H9 (cell line): ENCODE results near the gene TBC1D22A. TPM values are rescaled to one million over a fixed set of nuclear protein-coding genes. Genes with fewer than 3 reads are reported as not detected.

Experiments used
- DNase-seq: peaks from one replicate; pipeline ENCODE4 v3.0.0-alpha.2; 2017
- H2AFZ ChIP-seq: one replicate; pipeline ENCODE4 v1.6.1; 2013; ENCODE audit warnings: mild to moderate bottlenecking, low read length, control low read depth, moderate library complexity
- H2AK5ac ChIP-seq: 2 replicates; pipeline ENCODE4 v1.6.1; 2013; ENCODE audit warnings: low read length, control low read depth, mixed read lengths; ENCODE audit not compliant: insufficient read length
- H2BK120ac ChIP-seq: one replicate; pipeline ENCODE4 v1.6.1; 2013; ENCODE audit warnings: low read depth, mild to moderate bottlenecking, low read length, control low read depth, inconsistent platforms; ENCODE audit not compliant: poor library complexity, severe bottlenecking
- H2BK12ac ChIP-seq: 2 replicates; pipeline ENCODE4 v1.6.1; 2013; ENCODE audit warnings: low read length, control low read depth, mixed read lengths, low read depth; ENCODE audit not compliant: insufficient read length
- H2BK15ac ChIP-seq: 2 replicates; pipeline ENCODE4 v1.6.1; 2013; ENCODE audit warnings: low read depth, low read length, control low read depth
- H2BK20ac ChIP-seq: one replicate; pipeline ENCODE4 v1.6.1; 2013; ENCODE audit warnings: low read depth, mild to moderate bottlenecking, low read length, control low read depth, inconsistent platforms; ENCODE audit not compliant: poor library complexity, severe bottlenecking
- H2BK5ac ChIP-seq: 2 replicates; pipeline ENCODE4 v1.6.1; 2013; ENCODE audit warnings: low read length, control low read depth, mixed read lengths; ENCODE audit not compliant: insufficient read length
- H3K14ac ChIP-seq: 2 replicates; pipeline ENCODE4 v1.6.1; 2013; ENCODE audit warnings: low read length, control low read depth; ENCODE audit not compliant: insufficient read depth
- H3K18ac ChIP-seq: 2 replicates; pipeline ENCODE4 v1.6.1; 2013; ENCODE audit warnings: low read depth, mild to moderate bottlenecking, mixed read lengths, low read length, control low read depth; ENCODE audit not compliant: insufficient read length
- H3K23ac ChIP-seq: 2 replicates; pipeline ENCODE4 v1.6.1; 2013; ENCODE audit warnings: low read length, control low read depth, mixed read lengths, low read depth; ENCODE audit not compliant: insufficient read length
- H3K23me2 ChIP-seq: 2 replicates; pipeline ENCODE4 v1.6.1; 2013; ENCODE audit warnings: low read depth, mild to moderate bottlenecking, mixed read lengths, low read length, control low read depth; ENCODE audit not compliant: insufficient read length, poor library complexity, severe bottlenecking
- H3K27ac ChIP-seq: 2 replicates; pipeline ENCODE4 v1.5.1; 2013; ENCODE audit warnings: low read length, control low read depth, mixed read lengths, low read depth; ENCODE audit not compliant: insufficient read length
- H3K27me3 ChIP-seq: 2 replicates; pipeline ENCODE4 v1.6.1; 2013; ENCODE audit warnings: low read length, control low read depth, inconsistent platforms; ENCODE audit not compliant: insufficient read depth
- H3K4ac ChIP-seq: 2 replicates; pipeline ENCODE4 v1.6.1; 2013; ENCODE audit warnings: low read depth, mild to moderate bottlenecking, control low read depth, inconsistent platforms, low read length, moderate library complexity
- H3K4me1 ChIP-seq: 2 replicates; pipeline ENCODE4 v1.6.1; 2013; ENCODE audit warnings: low read length, control low read depth, inconsistent platforms; ENCODE audit not compliant: insufficient read depth
- H3K4me2 ChIP-seq: 2 replicates; pipeline ENCODE4 v1.6.1; 2013; ENCODE audit warnings: low read length, control low read depth, mixed read lengths; ENCODE audit not compliant: insufficient read length, insufficient read depth
- H3K56ac ChIP-seq: 2 replicates; pipeline ENCODE4 v1.6.1; 2013; ENCODE audit warnings: low read depth, mild to moderate bottlenecking, mixed read lengths, low read length, control low read depth; ENCODE audit not compliant: insufficient read length
- H3K79me1 ChIP-seq: 2 replicates; pipeline ENCODE4 v1.6.1; 2013; ENCODE audit warnings: low read depth, mild to moderate bottlenecking, moderate library complexity, low read length, control low read depth, inconsistent platforms; ENCODE audit not compliant: insufficient read depth, poor library complexity, severe bottlenecking
- H3K79me2 ChIP-seq: 2 replicates; pipeline ENCODE4 v1.6.1; 2013; ENCODE audit warnings: low read length, control low read depth, inconsistent platforms; ENCODE audit not compliant: insufficient read depth
- H3K9ac ChIP-seq: 2 replicates; pipeline ENCODE4 v1.6.1; 2013; ENCODE audit warnings: low read length, control low read depth, mixed read lengths; ENCODE audit not compliant: insufficient read length; ENCODE audit errors: extremely low read depth
- H3K9me3 ChIP-seq: one replicate; pipeline ENCODE4 v1.6.1; 2013; ENCODE audit warnings: low read depth, low read length, inconsistent platforms; ENCODE audit not compliant: control insufficient read depth
- H3T11ph ChIP-seq: one replicate; pipeline ENCODE4 v1.6.1; 2013; ENCODE audit warnings: mild to moderate bottlenecking, low read length, control low read depth, inconsistent platforms
- H4K20me1 ChIP-seq: one replicate; pipeline ENCODE4 v1.6.1; 2013; ENCODE audit not compliant: control insufficient read depth, insufficient read length, insufficient read depth
- H4K5ac ChIP-seq: 2 replicates; pipeline ENCODE4 v1.6.1; 2013; ENCODE audit warnings: low read depth, mild to moderate bottlenecking, mixed read lengths, low read length, control low read depth; ENCODE audit not compliant: insufficient read length
- H4K8ac ChIP-seq: replicated peaks from 2 replicates; pipeline ENCODE4 v1.6.1; 2013; ENCODE audit warnings: low read length, control low read depth, mixed read lengths, low read depth; ENCODE audit not compliant: insufficient read length
- H4K91ac ChIP-seq: 2 replicates; pipeline ENCODE4 v1.6.1; 2013; ENCODE audit warnings: low read depth, mild to moderate bottlenecking, moderate library complexity, mixed read lengths, low read length, control low read depth; ENCODE audit not compliant: insufficient read length
- H3K27ac Mint-ChIP-seq, 3 experiments: 2 replicates in 2 of 3; 3 replicates in 1 of 3; pipeline ENCODE4 v1.8.0; 2020 to 2021; ENCODE audit warnings: mixed read lengths in 3 of 3, mild to moderate bottlenecking in 1 of 3, moderate library complexity in 1 of 3
- H3K27me3 Mint-ChIP-seq: 2 replicates; pipeline ENCODE4 v1.8.0; 2021; ENCODE audit warnings: low read depth, mild to moderate bottlenecking, moderate library complexity, mixed read lengths
- H3K36me3 Mint-ChIP-seq, 3 experiments: 2 replicates in 2 of 3; 3 replicates in 1 of 3; pipeline ENCODE4 v1.8.0; 2020 to 2021; ENCODE audit warnings: low read depth in 3 of 3, mixed read lengths in 3 of 3; ENCODE audit not compliant: insufficient read depth in 1 of 3
- H3K4me1 Mint-ChIP-seq, 2 experiments: 2 replicates each; pipeline ENCODE4 v1.8.0; 2020; ENCODE audit warnings: mixed read lengths in 2 of 2
- H3K4me3 Mint-ChIP-seq, 2 experiments: 2 replicates in 1 of 2; 3 replicates in 1 of 2; pipeline ENCODE4 v1.8.0; 2020 to 2021; ENCODE audit warnings: mild to moderate bottlenecking in 2 of 2, mixed read lengths in 2 of 2, moderate library complexity in 1 of 2
- H3K9me3 Mint-ChIP-seq, 2 experiments: 2 replicates in 1 of 2; 3 replicates in 1 of 2; pipeline ENCODE4 v1.8.0; 2020; ENCODE audit warnings: mild to moderate bottlenecking in 2 of 2, mixed read lengths in 2 of 2, moderate library complexity in 1 of 2
- CTCF ChIP-seq: fragments of 200-600 bp; sonication (generic); conservative IDR thresholded peaks from 3 replicates; pipeline ENCODE4 v1.8.0; 2021; ENCODE audit warnings: antibody characterized with exemption, mild to moderate bottlenecking
- WGBS: extraction: QIAGEN DNeasy Blood & Tissue Kit; methylation state at CpG from one replicate; pipeline ENCODE4 v1.1.7; 2013; ENCODE audit warnings: missing lambda C conversion rate, low lambda C conversion rate, mixed read lengths; ENCODE audit not compliant: insufficient read length; ENCODE audit errors: extremely low coverage; 5-methylcytosine and 5-hydroxymethylcytosine counted together
- total RNA-seq: library from RNA; stranded (reverse); gene quantifications from 2 replicates; pipeline ENCODE4 v1.2.1, GENCODE V29; 2021

TBC1D22A gene
- total RNA-seq, 1 experiment from 2014 or later: 20.8 TPM

GRCh38 chr22:46783721-46784120, 21.3 kb downstream of the TBC1D22A start:
- Histone ChIP-seq H2AK5ac (no peak overlapping the region), H3K56ac (no peak overlapping the region), H3K14ac (no peak overlapping the region), H2AFZ (no peak overlapping the region), H3K4ac (no peak overlapping the region), H4K5ac (no peak overlapping the region), H4K8ac (no peak overlapping the region), H2BK15ac (no peak overlapping the region), H4K20me1 (no peaks in the 10 kb centered on the region), H3K27me3 (no peaks in the 10 kb centered on the region), H3K23me2 (no peaks in the 10 kb centered on the region), H4K91ac (no peak overlapping the region), H3T11ph (no peak overlapping the region), H3K18ac (no peak overlapping the region), H3K23ac (no peak overlapping the region), H2BK20ac (no peak overlapping the region), H3K9ac (no peak overlapping the region), H3K79me2 (peaks cover 3% of the 10 kb centered on the region; the same call in 1 of the 2 replicates), H3K27ac (no peak overlapping the region), H3K4me1 (no peaks in the 10 kb centered on the region), H2BK5ac (no peak overlapping the region), H3K79me1 (peaks cover 3% of the 10 kb centered on the region), H3K9me3 (no peaks in the 10 kb centered on the region), H2BK120ac (no peak overlapping the region), H2BK12ac (no peak overlapping the region), H3K4me2 (no peak overlapping the region)
- Mint-ChIP-seq H3K4me1 (no peaks in the 10 kb centered on the region), H3K36me3 (no peaks in the 10 kb centered on the region; a peak in 2 of 7 replicates), H3K27ac (no peak overlapping the region), H3K4me3 (no peak overlapping the region), H3K27me3 (no peaks in the 10 kb centered on the region), H3K9me3 (no peaks in the 10 kb centered on the region)
- DNase-seq: no peak
- WGBS: no CpG with 5 or more reads among the region's 3 CpGs
- TF ChIP-seq CTCF: no peak
